Osteoblast (primary cell): Measurements from ENCODE around the gene KIF25. TPM values are rescaled to one million over a fixed set of nuclear protein-coding genes. Genes with fewer than 3 reads are reported as not detected.
A peak's percentile ranks its signal among the peaks of the same experiment; 100 is the strongest.

Experiments
- DNase-seq: peaks from one replicate; pipeline ENCODE4 v3.0.0; 2011; ENCODE audit warnings: low spot score, mixed read lengths; ENCODE audit not compliant: insufficient read length; ENCODE audit errors: missing footprints
- H2AFZ ChIP-seq: 2 replicates; pipeline ENCODE4 v1.6.0; 2011; ENCODE audit warnings: mild to moderate bottlenecking, low read length
- H3K27ac ChIP-seq: 2 replicates; pipeline ENCODE4 v1.5.1; 2011; ENCODE audit warnings: mild to moderate bottlenecking, low read depth, low read length, moderate library complexity
- H3K27me3 ChIP-seq: 2 replicates; pipeline ENCODE4 v1.6.0; 2012; ENCODE audit warnings: mild to moderate bottlenecking, control low read depth, inconsistent platforms, low read length, moderate library complexity; ENCODE audit not compliant: insufficient read depth
- H3K36me3 ChIP-seq: 2 replicates; pipeline ENCODE4 v1.5.1; 2011; ENCODE audit warnings: mild to moderate bottlenecking, low read length, control low read depth, moderate library complexity; ENCODE audit not compliant: insufficient read depth
- H3K4me1 ChIP-seq: 2 replicates; pipeline ENCODE4 v1.5.1; 2011; ENCODE audit warnings: mild to moderate bottlenecking, low read length, control low read depth, moderate library complexity; ENCODE audit not compliant: insufficient read depth
- H3K4me2 ChIP-seq: 2 replicates; pipeline ENCODE4 v1.6.0; 2011; ENCODE audit warnings: mild to moderate bottlenecking, low read length; ENCODE audit not compliant: insufficient read depth
- H3K4me3 ChIP-seq: fragments of 200-600 bp; sonication (generic); 3 replicates; pipeline ENCODE4 v1.5.1; 2012; ENCODE audit warnings: mild to moderate bottlenecking, low read length, inconsistent platforms; ENCODE audit not compliant: insufficient read depth
- H3K79me2 ChIP-seq: 2 replicates; pipeline ENCODE4 v1.6.0; 2012; ENCODE audit warnings: mild to moderate bottlenecking, low read length, control low read depth, inconsistent platforms; ENCODE audit not compliant: insufficient read depth
- H3K9me3 ChIP-seq: 2 replicates; pipeline ENCODE4 v1.5.1; 2011; ENCODE audit warnings: low read depth, low read length, control low read depth
- H4K20me1 ChIP-seq: 2 replicates; pipeline ENCODE4 v1.6.0; 2012; ENCODE audit warnings: mild to moderate bottlenecking, low read length, control low read depth; ENCODE audit not compliant: insufficient read depth
- CTCF ChIP-seq: IDR thresholded peaks from 2 replicates; pipeline ENCODE4 v1.5.1; 2011; ENCODE audit warnings: mild to moderate bottlenecking, low read depth, low read length, moderate library complexity; ENCODE audit errors: extremely low read depth
- total RNA-seq: library from RNA; depleted of rRNA; stranded (reverse); fragments of >200 nt; gene quantifications from 2 replicates; pipeline ENCODE4 v1.2.3, GENCODE V29; 2012

Gene KIF25
- total RNA-seq, 1 donor: not detected

GRCh38 chr6:168005796-168006195 is 8.3 kb downstream of the KIF25 start:
- Histone ChIP-seq H3K27me3 (peaks cover 15% of the 10 kb centered on the region), H3K36me3 (no peaks in the 10 kb centered on the region), H2AFZ (no peak overlapping the region), H3K9me3 (peaks cover 4% of the 10 kb centered on the region), H4K20me1 (no peaks in the 10 kb centered on the region), H3K4me2 (no peak overlapping the region), H3K4me1 (peaks cover 9% of the 10 kb centered on the region), H3K27ac (no peak overlapping the region), H3K4me3 (no peak overlapping the region), H3K79me2 (no peaks in the 10 kb centered on the region)
- no peak for DNase-seq
- no peak for TF ChIP-seq CTCF

GRCh38 chr6:168007592-168008338 is 10.3 kb downstream of the KIF25 start:
- Histone ChIP-seq H3K9me3 (peaks cover 10% of the 10 kb centered on the region), H3K4me2 (peak overlapping the region; percentile 60), H4K20me1 (no peaks in the 10 kb centered on the region), H3K27me3 (peaks cover 15% of the 10 kb centered on the region), H3K4me1 (peaks cover 9% of the 10 kb centered on the region), H2AFZ (no peak overlapping the region), H3K36me3 (no peaks in the 10 kb centered on the region), H3K79me2 (no peaks in the 10 kb centered on the region), H3K27ac (peak overlapping the region; percentile 65), H3K4me3 (no peak overlapping the region)
- no peak for TF ChIP-seq CTCF
- peak; percentile 81 for DNase-seq

- TF ChIP-seq CTCF: no peak
- H3K9me3 ChIP-seq: peaks cover 13% of the 10 kb centered on the region
- no peaks in the 10 kb centered on the region for H3K79me2 ChIP-seq
- H3K36me3 ChIP-seq: no peaks in the 10 kb centered on the region
- H4K20me1 ChIP-seq: no peaks in the 10 kb centered on the region
- peaks cover 9% of the 10 kb centered on the region for H3K4me1 ChIP-seq
- H3K27me3 ChIP-seq: peaks cover 17% of the 10 kb centered on the region
- DNase-seq: no peak
- no peak overlapping the region for H2AFZ ChIP-seq
- H3K27ac ChIP-seq: no peak overlapping the region
- H3K4me3 ChIP-seq: no peak overlapping the region
- no peak overlapping the region for H3K4me2 ChIP-seq
These were observed 11.9 kb downstream of the KIF25 start for GRCh38 chr6:168009331-168009730.

DNA sequence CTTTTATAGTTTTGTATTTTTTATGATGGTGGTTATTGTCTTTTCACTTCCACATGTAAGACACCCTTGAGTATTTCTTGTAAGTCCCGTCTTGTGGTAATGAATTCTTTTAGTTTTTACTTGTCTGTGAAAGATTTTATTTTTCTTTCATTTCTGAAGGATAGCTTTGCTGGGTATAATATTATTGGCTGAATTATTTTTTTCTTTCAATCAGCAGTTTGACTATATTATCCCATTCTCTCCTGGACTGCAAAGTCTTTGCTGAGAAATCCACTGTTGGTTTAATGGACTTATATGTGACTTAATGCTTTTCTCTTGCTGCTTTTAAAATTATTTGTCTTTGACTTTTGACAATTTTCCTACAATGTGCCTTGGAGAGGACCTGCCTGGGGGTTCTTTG is 13.8 kb downstream of the KIF25 start:
- H4K20me1 ChIP-seq: no peaks in the 10 kb centered on the region
- no peak overlapping the region for H3K27ac ChIP-seq
- H3K4me1 ChIP-seq: peaks cover 12% of the 10 kb centered on the region
- no peak for DNase-seq
- TF ChIP-seq CTCF: no peak
- no peaks in the 10 kb centered on the region for H3K36me3 ChIP-seq
- H3K4me2 ChIP-seq: no peak overlapping the region
- H2AFZ ChIP-seq: no peak overlapping the region
- H3K4me3 ChIP-seq: no peak overlapping the region
- H3K79me2 ChIP-seq: no peaks in the 10 kb centered on the region
- H3K27me3 ChIP-seq: peaks cover 21% of the 10 kb centered on the region
- H3K9me3 ChIP-seq: peaks cover 21% of the 10 kb centered on the region
